ENCODE measurements around the gene MTHFD1.
A peak's percentile ranks its signal among the peaks of the same experiment; 100 is the strongest.

MTHFD1 gene

GRCh38 chr14:64444984-64445845, 57.1 kb downstream of the MTHFD1 start:
- DNase-seq (ENCODE audit: low read depth in 3 of 3, low spot score in 1 of 3): no peak

- DNase-seq (ENCODE audit: low read depth in 3 of 3, low spot score in 1 of 3): no peak
Measured at GRCh38 chr14:64447876-64448670, 59.9 kb downstream of the MTHFD1 start.

DNA sequence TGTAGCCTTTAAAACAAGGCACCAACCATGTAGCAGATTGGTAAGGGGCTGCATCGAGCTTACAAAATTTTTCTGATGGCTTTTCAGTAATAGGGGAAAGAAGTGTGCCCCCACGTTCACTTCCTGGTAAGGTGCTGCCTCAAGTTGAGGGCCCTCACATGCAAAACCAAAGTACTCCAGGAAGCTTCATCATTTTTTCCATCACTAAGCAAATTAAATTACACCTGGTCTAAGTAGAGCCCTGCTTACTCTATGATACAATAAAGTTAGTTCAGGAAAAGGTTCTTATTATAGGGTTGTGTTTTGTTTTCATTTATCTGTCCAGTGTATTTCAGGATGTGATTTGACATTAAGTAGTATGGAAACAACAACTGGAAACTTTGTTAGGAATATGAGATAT, 62.1 kb downstream of the MTHFD1 start:
- no peak for DNase-seq (ENCODE audit: low read depth in 3 of 3, low spot score in 1 of 3)

- no peak for DNase-seq (ENCODE audit: low read depth in 3 of 3, low spot score in 1 of 3)
Measured at GRCh38 chr14:64454671-64455070, 66.5 kb downstream of the MTHFD1 start.

DNA sequence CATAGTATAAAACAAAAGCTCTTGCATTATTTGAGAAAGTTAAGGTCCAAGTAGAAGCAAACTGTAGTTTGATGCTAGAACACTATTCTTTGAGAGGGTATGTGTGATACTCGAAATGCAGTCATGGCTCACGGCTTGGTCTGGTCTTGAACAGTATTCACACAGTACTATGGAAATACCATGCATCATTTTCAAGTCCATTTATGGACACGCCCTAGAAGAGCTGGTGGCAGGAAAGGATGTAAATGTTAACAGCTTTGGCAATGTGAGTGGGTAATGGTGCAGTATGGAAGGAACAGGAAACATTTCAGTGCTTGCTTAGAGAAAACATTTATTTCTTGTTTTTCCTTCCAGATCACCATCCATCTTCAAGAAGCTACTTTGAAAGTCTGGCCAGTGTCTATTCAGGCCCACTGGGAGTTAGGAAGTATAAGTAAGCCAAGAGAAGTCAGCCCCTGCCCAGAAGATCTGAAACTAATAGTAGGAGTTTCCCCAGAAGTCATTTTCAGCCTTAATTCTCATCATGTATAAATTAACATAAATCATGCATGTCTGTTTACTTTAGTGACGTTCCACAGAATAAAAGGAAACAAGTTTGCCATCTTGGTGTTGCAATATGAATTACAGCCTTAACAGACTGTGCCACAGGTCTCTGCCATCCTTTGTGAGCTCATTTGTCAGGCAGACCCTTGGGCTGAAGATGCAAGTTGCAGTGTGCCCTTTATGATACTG, 71.4 kb downstream of the MTHFD1 start:
- no peak for DNase-seq (ENCODE audit: low read depth in 3 of 3, low spot score in 1 of 3)

- no peak for DNase-seq (ENCODE audit: low read depth in 3 of 3, low spot score in 1 of 3)
Measured at GRCh38 chr14:64461221-64461620, 73.1 kb downstream of the MTHFD1 start.

DNA sequence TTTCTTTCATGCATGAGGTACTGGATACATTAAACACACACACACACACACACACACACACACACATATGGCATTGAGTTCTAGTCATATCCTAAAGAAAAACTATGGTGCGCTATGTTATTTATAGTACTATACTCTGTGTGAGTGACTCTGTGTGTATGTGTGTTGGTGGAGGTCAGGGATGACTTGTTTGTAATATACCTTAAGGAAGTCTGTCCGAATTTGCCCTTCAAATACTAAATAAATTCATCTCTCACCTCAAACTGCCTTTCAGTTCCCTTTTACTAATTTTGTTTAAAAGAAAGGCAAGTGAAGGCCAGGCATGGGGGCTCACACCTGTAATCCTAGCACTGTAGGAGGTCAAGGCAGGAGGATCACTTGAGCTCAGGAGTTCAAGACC, 75.0 kb downstream of the MTHFD1 start:
- DNase-seq (ENCODE audit: low read depth in 3 of 3, low spot score in 1 of 3): no peak

GRCh38 chr14:64463873-64464272, 75.7 kb downstream of the MTHFD1 start:
- no peak for DNase-seq (ENCODE audit: low read depth in 3 of 3, low spot score in 1 of 3)

- no peak for DNase-seq (ENCODE audit: low read depth in 3 of 3, low spot score in 1 of 3)
Measured at GRCh38 chr14:64464651-64465050, 76.5 kb downstream of the MTHFD1 start.

GRCh38 chr14:64465191-64465822, 77.2 kb downstream of the MTHFD1 start, which contains the start of gene AKAP5:
Gene AKAP5 (plus strand): TSS chr14:64465499. CDS start chr14:64468395, 2,896 bp downstream.
- peak; percentile 20 to 50 (median 28) for DNase-seq (ENCODE audit: low read depth in 3 of 3, low spot score in 1 of 3)

- DNase-seq (ENCODE audit: low read depth in 3 of 3, low spot score in 1 of 3): no peak
Measured at GRCh38 chr14:64465831-64466554, 77.8 kb downstream of the MTHFD1 start.

DNA sequence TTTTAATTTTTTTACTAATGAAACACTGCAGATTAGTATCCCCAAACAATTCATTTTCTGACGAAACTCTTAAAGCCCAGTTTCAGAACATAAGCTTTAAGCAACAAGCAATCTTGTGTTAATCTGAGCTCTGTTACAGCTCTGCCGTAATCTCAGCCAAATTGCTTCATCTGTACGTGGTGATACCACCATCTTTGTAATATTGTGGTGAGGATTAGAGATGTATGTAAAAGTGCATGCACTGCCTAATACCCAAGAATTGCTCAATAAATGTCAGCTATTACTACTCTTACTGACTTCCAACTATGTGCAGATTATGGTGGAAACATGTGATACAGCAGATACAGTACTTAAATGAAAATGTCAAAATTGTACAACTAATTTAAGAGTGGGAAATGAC, 78.9 kb downstream of the MTHFD1 start:
- DNase-seq (ENCODE audit: low read depth in 3 of 3, low spot score in 1 of 3): no peak

DNA sequence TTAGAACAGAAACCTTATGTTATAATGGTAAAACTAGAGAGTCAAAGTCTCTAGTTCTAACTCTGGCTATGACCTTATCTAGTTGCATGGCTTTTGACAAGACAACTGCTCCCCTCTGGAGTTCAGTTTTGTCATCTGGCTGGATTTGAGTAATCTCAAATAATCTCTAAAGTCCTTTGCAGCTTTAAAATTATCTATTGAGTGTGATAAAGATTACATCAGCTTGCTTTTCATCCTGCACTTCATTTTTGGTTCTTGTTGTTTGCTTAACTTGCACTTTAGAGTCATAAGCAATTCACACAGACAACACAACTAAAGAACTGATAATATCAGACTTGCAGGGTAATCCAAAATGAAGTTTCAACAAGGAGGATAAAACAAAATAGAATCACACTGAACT, 79.4 kb downstream of the MTHFD1 start:
- no peak for DNase-seq (ENCODE audit: low read depth in 3 of 3, low spot score in 1 of 3)

GRCh38 chr14:64468451-64468850, 80.3 kb downstream of the MTHFD1 start:
- no peak for DNase-seq (ENCODE audit: low read depth in 3 of 3, low spot score in 1 of 3)

GRCh38 chr14:64474041-64474440, 85.9 kb downstream of the MTHFD1 start:
- no peak for DNase-seq (ENCODE audit: low read depth in 3 of 3, low spot score in 1 of 3)

DNA sequence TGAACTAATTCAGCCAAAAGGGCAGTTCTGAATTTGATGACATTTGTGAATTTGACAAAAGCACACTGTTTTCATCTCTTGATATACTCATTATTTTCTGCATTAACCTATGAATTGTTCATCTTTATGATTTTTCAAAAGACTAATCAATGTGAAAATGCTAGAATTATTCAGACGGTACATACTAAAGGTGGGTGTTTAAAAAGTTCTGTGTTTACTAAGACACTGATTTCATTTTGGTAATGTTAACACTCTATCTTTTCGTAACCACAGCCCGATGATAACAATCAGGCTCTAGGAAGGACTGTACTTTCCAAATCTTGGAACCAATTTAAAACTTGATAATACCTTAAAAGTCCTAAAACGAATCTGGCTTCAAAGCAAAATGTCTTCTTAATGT, 86.5 kb downstream of the MTHFD1 start:
- no peak for DNase-seq (ENCODE audit: low read depth in 3 of 3, low spot score in 1 of 3)

- DNase-seq (ENCODE audit: low read depth in 3 of 3, low spot score in 1 of 3): no peak
Measured at GRCh38 chr14:64475585-64476273, 87.6 kb downstream of the MTHFD1 start.

GRCh38 chr14:64476438-64476837, 88.3 kb downstream of the MTHFD1 start:
- DNase-seq (ENCODE audit: low read depth in 3 of 3, low spot score in 1 of 3): no peak

DNA sequence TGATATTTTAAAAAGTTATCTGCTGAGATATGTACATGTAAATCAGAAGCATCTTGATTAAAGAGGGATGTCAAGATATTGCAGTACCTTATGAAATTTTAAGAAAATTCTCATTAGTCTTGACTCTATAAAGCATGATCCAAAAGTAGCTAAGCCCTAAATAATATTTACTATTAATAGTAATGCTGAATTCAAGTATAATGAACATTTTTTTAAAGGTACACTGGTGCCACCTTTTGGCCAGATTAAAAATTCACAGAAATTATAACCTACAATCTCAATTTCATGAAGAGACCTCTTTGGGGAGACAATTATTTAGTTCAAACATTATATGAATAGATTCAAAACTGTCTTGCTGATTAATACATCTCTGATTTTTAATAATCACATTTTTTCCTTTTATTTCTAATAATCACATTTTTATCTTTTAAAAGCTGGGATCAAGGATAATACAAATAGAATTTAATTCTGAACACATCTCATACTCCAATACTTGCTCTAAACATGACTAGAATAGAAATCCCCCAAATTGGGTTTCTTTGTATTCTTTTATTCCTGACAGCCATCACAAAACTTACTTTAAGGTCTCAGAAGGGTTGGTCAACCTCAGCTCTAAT, 90.6 kb downstream of the MTHFD1 start:
- no peak for DNase-seq (ENCODE audit: low read depth in 3 of 3, low spot score in 1 of 3)

Measured in stimulated activated CD4-positive, alpha-beta T cell treated with anti-CD3 and anti-CD28 coated beads, TNF-alpha, amount 100 ng/mL, for 1 hour (primary cell).